Nephron (organoid): ENCODE data around the gene GNAI3.

Experiments used
- H3K27ac Mint-ChIP-seq, 3 experiments: 2 replicates each; pipeline ENCODE4 v1.8.0; 2020; ENCODE audit warnings: mixed read lengths in 3 of 3, mild to moderate bottlenecking in 2 of 3, moderate library complexity in 1 of 3
- H3K27me3 Mint-ChIP-seq: 2 replicates; pipeline ENCODE4 v1.8.0; 2021; ENCODE audit warnings: low read depth, mild to moderate bottlenecking, moderate library complexity, mixed read lengths
- H3K36me3 Mint-ChIP-seq: 2 replicates; pipeline ENCODE4 v1.8.0; 2020; ENCODE audit warnings: low read depth, mixed read lengths
- H3K4me1 Mint-ChIP-seq: 2 replicates; pipeline ENCODE4 v1.8.0; 2020; ENCODE audit warnings: mixed read lengths
- H3K4me3 Mint-ChIP-seq, 3 experiments: 2 replicates each; pipeline ENCODE4 v1.8.0; 2020; ENCODE audit warnings: mild to moderate bottlenecking in 3 of 3, mixed read lengths in 3 of 3, moderate library complexity in 2 of 3
- H3K9me3 Mint-ChIP-seq: 2 replicates; pipeline ENCODE4 v1.8.0; 2020; ENCODE audit warnings: mixed read lengths
- CTCF ChIP-seq, 3 experiments: fragments of 200-600 bp; sonication (generic); IDR thresholded peaks; one replicate each; pipeline ENCODE4 v1.5.0; 2021; ENCODE audit warnings: antibody characterized with exemption in 3 of 3; ENCODE audit not compliant: unreplicated experiment in 3 of 3

Gene GNAI3

GRCh38 chr1:109543988-109544735 is 4.3 kb upstream of the GNAI3 start:
- Mint-ChIP-seq H3K27me3 (peaks cover 8% of the 10 kb centered on the region), H3K4me3 (peak overlapping the region in 2 of 3 experiments; percentile 6 to 19), H3K4me1 (peaks cover 34% of the 10 kb centered on the region), H3K9me3 (no peaks in the 10 kb centered on the region), H3K27ac (peak overlapping the region in 1 of 3 experiments; percentile 30), H3K36me3 (no peaks in the 10 kb centered on the region)
- TF ChIP-seq CTCF (IDR thresholded peaks at IDR 0.05; ENCODE audit: unreplicated experiment in 3 of 3) = no peak

GRCh38 chr1:109546311-109547109 is 1.9 kb upstream of the GNAI3 start:
- Mint-ChIP-seq H3K9me3 (no peaks in the 10 kb centered on the region), H3K27ac (peak overlapping the region; percentile 88 to 96 (median 93)), H3K4me3 (peak overlapping the region; percentile 90 to 96 (median 95)), H3K4me1 (peaks cover 40% of the 10 kb centered on the region), H3K27me3 (peaks cover 6% of the 10 kb centered on the region), H3K36me3 (no peaks in the 10 kb centered on the region)
- peak; percentile 86 to 95 (median 89) for TF ChIP-seq CTCF (IDR thresholded peaks at IDR 0.05; ENCODE audit: unreplicated experiment in 3 of 3)

GRCh38 chr1:109547463-109548320 is 723 bp upstream of the GNAI3 start:
- H3K4me1 Mint-ChIP-seq = peaks cover 40% of the 10 kb centered on the region
- H3K4me3 Mint-ChIP-seq = peak overlapping the region; percentile 90 to 96 (median 95)
- H3K9me3 Mint-ChIP-seq = no peaks in the 10 kb centered on the region
- no peaks in the 10 kb centered on the region for H3K36me3 Mint-ChIP-seq
- H3K27ac Mint-ChIP-seq = peak overlapping the region; percentile 88 to 93 (median 90)
- H3K27me3 Mint-ChIP-seq = peaks cover 4% of the 10 kb centered on the region
- TF ChIP-seq CTCF (IDR thresholded peaks at IDR 0.05; ENCODE audit: unreplicated experiment in 3 of 3) = no peak

- no peaks in the 10 kb centered on the region for H3K9me3 Mint-ChIP-seq
- peaks cover 24% of the 10 kb centered on the region for H3K4me1 Mint-ChIP-seq
- H3K27me3 Mint-ChIP-seq = no peaks in the 10 kb centered on the region
- H3K36me3 Mint-ChIP-seq = peaks cover 14% of the 10 kb centered on the region
- no peak overlapping the region for H3K27ac Mint-ChIP-seq
- H3K4me3 Mint-ChIP-seq = no peak overlapping the region
- no peak for TF ChIP-seq CTCF (IDR thresholded peaks at IDR 0.05; ENCODE audit: unreplicated experiment in 3 of 3)
These were observed 8.1 kb downstream of the GNAI3 start for GRCh38 chr1:109556563-109556962.

GRCh38 chr1:109557520-109557919 is 9.1 kb downstream of the GNAI3 start:
- no peak overlapping the region for H3K27ac Mint-ChIP-seq
- H3K27me3 Mint-ChIP-seq = no peaks in the 10 kb centered on the region
- H3K4me3 Mint-ChIP-seq = no peak overlapping the region
- H3K9me3 Mint-ChIP-seq = no peaks in the 10 kb centered on the region
- H3K4me1 Mint-ChIP-seq = peaks cover 29% of the 10 kb centered on the region
- TF ChIP-seq CTCF (IDR thresholded peaks at IDR 0.05; ENCODE audit: unreplicated experiment in 3 of 3) = no peak
- H3K36me3 Mint-ChIP-seq = peaks cover 14% of the 10 kb centered on the region
